ENCODE measurements around the gene HMCN1.

Gene HMCN1

DNA sequence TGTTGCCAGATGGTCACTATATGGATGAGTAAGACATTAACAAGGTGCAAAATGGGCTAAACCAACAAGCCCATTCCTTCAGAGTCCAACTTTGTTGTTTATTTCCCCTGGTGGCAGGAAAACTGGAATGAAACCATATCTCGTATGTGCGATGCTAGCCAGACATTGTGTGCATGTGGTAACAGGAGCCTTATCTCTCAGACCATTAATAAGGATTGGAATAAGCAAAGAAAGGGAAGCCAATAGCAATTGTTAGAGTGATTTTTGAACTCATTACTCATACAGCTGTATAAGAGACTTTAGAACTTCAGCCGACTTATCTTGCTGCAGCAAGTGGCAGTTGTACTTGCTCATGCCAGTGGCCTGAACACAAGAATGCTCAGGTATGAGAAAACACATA lies 30.0 kb upstream of the HMCN1 start:
- no peak for TF ChIP-seq EZH2phosphoT487 (IDR thresholded peaks at IDR 0.05; ENCODE audit: borderline replicate concordance, low read length)
- TF ChIP-seq, protein P1, sequence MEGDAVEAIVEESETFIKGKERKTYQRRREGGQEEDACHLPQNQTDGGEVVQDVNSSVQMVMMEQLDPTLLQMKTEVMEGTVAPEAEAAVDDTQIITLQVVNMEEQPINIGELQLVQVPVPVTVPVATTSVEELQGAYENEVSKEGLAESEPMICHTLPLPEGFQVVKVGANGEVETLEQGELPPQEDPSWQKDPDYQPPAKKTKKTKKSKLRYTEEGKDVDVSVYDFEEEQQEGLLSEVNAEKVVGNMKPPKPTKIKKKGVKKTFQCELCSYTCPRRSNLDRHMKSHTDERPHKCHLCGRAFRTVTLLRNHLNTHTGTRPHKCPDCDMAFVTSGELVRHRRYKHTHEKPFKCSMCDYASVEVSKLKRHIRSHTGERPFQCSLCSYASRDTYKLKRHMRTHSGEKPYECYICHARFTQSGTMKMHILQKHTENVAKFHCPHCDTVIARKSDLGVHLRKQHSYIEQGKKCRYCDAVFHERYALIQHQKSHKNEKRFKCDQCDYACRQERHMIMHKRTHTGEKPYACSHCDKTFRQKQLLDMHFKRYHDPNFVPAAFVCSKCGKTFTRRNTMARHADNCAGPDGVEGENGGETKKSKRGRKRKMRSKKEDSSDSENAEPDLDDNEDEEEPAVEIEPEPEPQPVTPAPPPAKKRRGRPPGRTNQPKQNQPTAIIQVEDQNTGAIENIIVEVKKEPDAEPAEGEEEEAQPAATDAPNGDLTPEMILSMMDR (IDR thresholded peaks at IDR 0.05; ENCODE audit: low read depth, low read length, poor library complexity, severe bottlenecking), result no peak
- no peak overlapping the region for H3K27ac ChIP-seq (ENCODE audit: low read depth, low read length)
- no peaks in the 10 kb centered on the region for H3K9me2 ChIP-seq (replicated peaks; ENCODE audit: control insufficient read depth, low read length)
- no peaks in the 10 kb centered on the region for H3K79me2 ChIP-seq (ENCODE audit: control insufficient read depth, low read length)
- no peaks in the 10 kb centered on the region for H3F3A ChIP-seq (ENCODE audit: control insufficient read depth, insufficient read depth)
- H3K27me3 ChIP-seq (ENCODE audit: control insufficient read depth, low read length), result no peaks in the 10 kb centered on the region
- no peaks in the 10 kb centered on the region for H4K20me1 ChIP-seq (ENCODE audit: control insufficient read depth, insufficient read depth, low read depth, low read length)
- H3K36me3 ChIP-seq (ENCODE audit: control insufficient read depth, low read length), result no peaks in the 10 kb centered on the region
- no peak overlapping the region for H3K4me3 ChIP-seq (ENCODE audit: low read length)
- H3K9me3 ChIP-seq (ENCODE audit: control insufficient read depth, insufficient read depth, low read length), result no peaks in the 10 kb centered on the region
- H3K4me2 ChIP-seq (ENCODE audit: low read length), result no peak overlapping the region
- no peaks in the 10 kb centered on the region for H3K4me1 ChIP-seq (ENCODE audit: control insufficient read depth, low read length)

DNA sequence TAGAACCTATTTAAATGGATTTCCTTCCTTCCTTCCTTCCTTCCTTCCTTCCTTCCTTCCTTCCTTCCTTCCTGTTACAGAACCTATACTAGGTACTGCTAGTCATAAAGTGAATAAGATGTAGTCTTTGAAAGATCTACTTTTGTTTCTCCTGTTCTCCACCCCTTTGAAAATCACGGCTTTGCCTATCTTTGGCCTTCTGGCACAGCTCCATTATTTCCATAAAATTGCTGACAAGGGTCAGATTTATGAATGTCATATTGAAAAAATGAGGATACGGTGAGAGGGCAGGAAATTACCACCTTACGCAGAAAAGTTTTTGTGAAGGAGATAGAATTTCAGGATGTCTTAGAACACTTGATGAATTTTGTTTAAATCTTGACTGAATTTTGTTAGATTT lies 18.1 kb upstream of the HMCN1 start:
- no peaks in the 10 kb centered on the region for H3K79me2 ChIP-seq (ENCODE audit: control insufficient read depth, low read length)
- no peaks in the 10 kb centered on the region for H4K20me1 ChIP-seq (ENCODE audit: control insufficient read depth, insufficient read depth, low read depth, low read length)
- no peak overlapping the region for H3K4me3 ChIP-seq (ENCODE audit: low read length)
- H3K9me2 ChIP-seq (replicated peaks; ENCODE audit: control insufficient read depth, low read length), result no peaks in the 10 kb centered on the region
- no peaks in the 10 kb centered on the region for H3F3A ChIP-seq (ENCODE audit: control insufficient read depth, insufficient read depth)
- H3K27me3 ChIP-seq (ENCODE audit: control insufficient read depth, low read length), result no peaks in the 10 kb centered on the region
- no peaks in the 10 kb centered on the region for H3K9me3 ChIP-seq (ENCODE audit: control insufficient read depth, insufficient read depth, low read length)
- no peaks in the 10 kb centered on the region for H3K4me1 ChIP-seq (ENCODE audit: control insufficient read depth, low read length)
- no peak overlapping the region for H3K4me2 ChIP-seq (ENCODE audit: low read length)
- no peak for TF ChIP-seq EZH2phosphoT487 (IDR thresholded peaks at IDR 0.05; ENCODE audit: borderline replicate concordance, low read length)
- TF ChIP-seq, protein P1 (IDR thresholded peaks at IDR 0.05; ENCODE audit: low read depth, low read length, poor library complexity, severe bottlenecking), result no peak
- no peaks in the 10 kb centered on the region for H3K36me3 ChIP-seq (ENCODE audit: control insufficient read depth, low read length)
- no peak overlapping the region for H3K27ac ChIP-seq (ENCODE audit: low read depth, low read length)

DNA sequence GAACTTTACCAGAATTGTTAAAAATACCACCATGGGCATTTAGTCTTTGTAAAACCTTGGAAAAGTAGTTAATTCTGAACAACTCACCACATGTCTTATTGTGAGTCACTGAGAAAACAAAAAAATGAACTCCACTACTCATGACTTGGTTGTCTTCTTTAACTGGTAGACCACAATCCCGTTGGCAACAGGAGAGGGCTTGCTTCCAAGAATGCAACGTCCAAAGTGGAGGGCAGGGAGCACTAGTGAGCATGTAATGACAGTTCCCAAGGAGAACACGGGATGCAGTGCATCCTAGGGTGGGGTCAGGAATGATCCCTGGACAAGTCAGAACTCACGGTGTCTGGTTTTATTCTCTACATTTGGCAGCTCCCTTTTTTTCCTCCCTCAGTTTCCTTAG lies 15.2 kb upstream of the HMCN1 start:
- Histone ChIP-seq H3K79me2 (ENCODE audit: control insufficient read depth, low read length) (no peaks in the 10 kb centered on the region), H3K27me3 (ENCODE audit: control insufficient read depth, low read length) (no peaks in the 10 kb centered on the region), H3K9me2 (replicated peaks; ENCODE audit: control insufficient read depth, low read length) (no peaks in the 10 kb centered on the region), H3K4me3 (ENCODE audit: low read length) (no peak overlapping the region), H3K36me3 (ENCODE audit: control insufficient read depth, low read length) (no peaks in the 10 kb centered on the region), H4K20me1 (ENCODE audit: control insufficient read depth, insufficient read depth, low read depth, low read length) (no peaks in the 10 kb centered on the region), H3K4me1 (ENCODE audit: control insufficient read depth, low read length) (no peaks in the 10 kb centered on the region), H3F3A (ENCODE audit: control insufficient read depth, insufficient read depth) (no peaks in the 10 kb centered on the region), H3K27ac (ENCODE audit: low read depth, low read length) (no peak overlapping the region), H3K9me3 (ENCODE audit: control insufficient read depth, insufficient read depth, low read length) (no peaks in the 10 kb centered on the region), H3K4me2 (ENCODE audit: low read length) (no peak overlapping the region)
- TF ChIP-seq EZH2phosphoT487 (IDR thresholded peaks at IDR 0.05; ENCODE audit: borderline replicate concordance, low read length), result no peak
- TF ChIP-seq, protein P1 (IDR thresholded peaks at IDR 0.05; ENCODE audit: low read depth, low read length, poor library complexity, severe bottlenecking), result no peak

Measured in DOHH2 (cell line).